GM21737 (cell line): Measurements from ENCODE around the gene KCNIP4.

ENCODE experiments used
- ATAC-seq: cut with Tn5 transposase; IDR thresholded peaks from one replicate; pipeline ENCODE4 v1.9.1; 2021; ENCODE audit warnings: mild to moderate bottlenecking, moderate library complexity; ENCODE audit not compliant: unreplicated experiment

The KCNIP4 gene

DNA sequence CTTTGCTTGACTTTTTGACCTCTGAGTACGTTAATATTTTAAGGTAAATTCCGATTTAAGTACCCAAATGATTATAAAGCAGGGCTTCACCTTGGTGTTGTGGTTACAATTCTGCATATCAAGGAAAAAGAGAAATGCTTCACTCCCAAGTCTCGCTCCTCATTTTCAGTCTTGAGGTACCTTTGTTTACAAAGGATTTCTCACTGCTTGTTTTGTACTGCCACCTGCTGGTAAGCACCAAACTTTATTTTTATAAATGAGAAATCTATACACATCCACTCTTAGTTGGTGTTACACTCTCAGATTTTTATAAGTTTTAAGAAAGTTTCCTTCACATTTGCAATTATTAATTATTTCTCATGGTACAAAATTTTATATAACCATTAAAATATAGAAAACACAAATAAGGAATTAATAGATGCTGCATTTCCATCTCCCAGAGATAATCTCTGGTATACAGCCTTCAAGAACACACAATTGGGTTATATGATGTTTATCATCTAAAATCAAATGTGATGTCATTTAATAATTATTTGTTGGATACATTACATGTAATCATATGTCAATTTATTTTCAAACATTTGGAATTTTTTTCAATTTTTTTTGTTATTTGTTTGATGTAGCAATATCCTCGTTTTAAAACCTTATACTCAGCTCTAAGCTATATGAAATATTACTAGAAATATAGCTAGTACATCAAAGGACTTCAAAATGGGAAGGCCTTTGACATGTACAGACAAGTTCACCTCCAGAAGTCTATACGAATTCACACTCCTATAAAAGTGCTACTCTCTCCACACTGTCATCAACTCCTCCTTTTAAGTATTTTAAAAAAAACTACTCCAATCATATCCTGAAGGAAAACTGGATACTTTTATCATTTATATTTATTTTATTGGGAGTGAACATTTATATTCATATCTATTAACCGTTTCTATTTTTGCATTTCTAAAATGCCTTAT lies 179.9 kb downstream of the KCNIP4 start:
- peak; percentile 52 for ATAC-seq

DNA sequence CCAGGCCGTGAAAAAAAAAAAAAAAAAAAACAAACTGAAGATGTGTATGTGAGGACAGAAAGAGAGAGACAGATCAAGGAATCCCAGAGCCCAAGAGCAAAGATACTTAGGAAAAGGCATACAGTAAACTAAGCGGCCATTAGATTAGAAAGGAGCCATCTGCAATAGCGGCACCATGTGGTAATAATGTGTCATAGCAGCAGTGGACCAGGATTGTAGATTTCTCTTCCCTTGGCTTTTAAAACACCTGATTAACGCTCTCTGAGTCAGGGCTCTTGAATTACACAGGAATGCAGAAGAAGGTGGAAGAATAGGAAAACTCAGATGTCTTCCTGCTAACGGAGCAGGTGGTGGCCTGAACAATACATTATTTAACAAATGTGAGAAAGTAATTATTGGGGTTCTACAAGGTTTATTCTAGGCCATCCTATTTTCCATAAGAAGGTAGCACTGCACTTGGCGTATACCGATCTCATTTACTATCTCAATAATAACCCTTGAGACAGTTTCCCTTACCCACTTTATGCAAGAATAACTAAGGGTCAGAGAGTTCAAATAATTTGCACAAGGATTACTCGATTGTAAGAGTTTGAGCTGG lies 182.7 kb downstream of the KCNIP4 start:
- ATAC-seq, result no peak

DNA sequence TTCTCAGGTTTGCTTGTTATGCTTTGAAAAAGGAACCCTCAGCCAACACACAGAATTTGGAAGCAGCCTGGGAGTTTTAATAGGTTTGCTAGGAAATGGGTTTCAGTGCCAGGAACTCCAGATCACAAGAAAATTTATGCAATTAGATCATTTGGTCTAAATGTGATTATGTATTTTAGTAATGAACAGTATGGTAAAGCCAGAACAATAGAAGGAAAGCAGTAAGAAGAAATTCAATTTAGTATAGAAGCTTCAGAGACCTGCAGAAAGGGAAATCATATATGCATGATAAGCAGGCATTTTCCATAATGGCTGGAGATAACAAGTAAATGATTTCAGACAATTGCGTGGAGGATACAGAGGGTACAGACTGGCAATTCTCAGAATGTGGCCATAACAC lies 184.7 kb downstream of the KCNIP4 start:
- ATAC-seq, result no peak

DNA sequence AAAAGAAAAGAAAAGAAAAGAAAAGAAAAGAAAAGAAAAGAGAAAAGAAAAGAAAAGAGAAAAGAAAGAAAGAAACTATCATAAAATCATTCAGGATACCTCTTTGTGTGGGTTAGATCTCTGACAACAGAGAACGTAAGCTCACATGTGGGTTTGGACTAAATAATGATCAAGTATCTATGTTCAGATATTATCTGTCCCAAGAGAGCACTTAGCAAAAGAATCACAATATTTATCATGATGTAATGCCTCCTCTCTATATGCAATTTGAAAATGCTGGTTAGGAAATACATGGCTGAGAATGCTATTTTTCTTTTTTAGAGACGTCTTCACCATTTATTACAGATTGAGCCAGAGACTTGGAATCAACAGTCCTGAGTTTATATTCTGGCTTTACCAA lies 191.3 kb downstream of the KCNIP4 start:
- no peak for ATAC-seq

DNA sequence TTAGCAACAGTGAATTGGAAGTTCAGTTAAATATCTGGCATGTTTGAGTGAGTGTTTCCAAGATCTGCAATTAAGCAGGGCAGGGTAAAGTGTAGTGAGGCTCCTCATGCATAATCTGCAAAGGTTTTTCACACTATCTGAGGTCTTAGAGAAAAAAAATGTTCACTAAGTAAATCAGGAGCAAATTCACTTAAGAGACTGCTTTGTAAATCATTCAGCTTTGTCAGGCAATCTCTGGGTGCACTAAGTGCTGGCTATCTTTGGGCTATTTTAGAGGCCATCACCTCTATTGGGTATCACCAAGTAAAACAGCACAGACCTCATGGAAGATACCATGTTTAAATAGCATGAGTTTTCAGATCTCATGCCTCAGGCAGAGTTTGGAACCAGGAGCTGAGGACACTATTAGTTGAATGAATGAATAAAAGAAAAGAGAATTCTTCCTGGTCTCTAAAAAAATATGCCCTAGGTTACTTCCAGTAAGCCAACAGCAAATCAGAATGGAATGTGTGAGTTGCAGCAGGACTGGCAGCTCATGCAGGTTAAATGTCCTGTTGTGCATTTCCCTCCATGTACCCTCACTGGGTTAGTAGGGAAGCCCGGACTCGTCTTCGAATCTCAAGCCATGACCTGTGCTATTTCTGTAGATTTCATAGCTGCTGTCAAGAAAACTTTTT lies 195.3 kb downstream of the KCNIP4 start:
- no peak for ATAC-seq

DNA sequence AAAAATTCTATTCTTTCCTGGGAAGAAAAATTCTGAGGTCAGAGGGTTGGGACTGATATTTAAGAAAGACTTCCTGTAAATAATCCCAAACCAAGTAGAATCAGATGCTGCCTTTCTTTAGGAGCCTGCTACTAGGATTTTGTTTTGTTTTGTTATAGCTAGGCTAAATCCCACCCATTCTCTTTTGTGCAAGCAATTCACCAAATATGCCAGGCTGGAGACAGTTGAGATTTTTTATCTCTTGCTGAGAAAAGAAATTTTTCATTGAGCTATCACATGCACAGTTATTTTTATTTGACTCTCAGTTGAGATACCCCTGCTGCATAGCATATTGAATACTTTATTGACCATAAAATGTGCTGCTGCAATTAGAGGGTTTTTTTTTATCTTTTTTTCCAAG lies 196.0 kb downstream of the KCNIP4 start:
- ATAC-seq, result no peak

DNA sequence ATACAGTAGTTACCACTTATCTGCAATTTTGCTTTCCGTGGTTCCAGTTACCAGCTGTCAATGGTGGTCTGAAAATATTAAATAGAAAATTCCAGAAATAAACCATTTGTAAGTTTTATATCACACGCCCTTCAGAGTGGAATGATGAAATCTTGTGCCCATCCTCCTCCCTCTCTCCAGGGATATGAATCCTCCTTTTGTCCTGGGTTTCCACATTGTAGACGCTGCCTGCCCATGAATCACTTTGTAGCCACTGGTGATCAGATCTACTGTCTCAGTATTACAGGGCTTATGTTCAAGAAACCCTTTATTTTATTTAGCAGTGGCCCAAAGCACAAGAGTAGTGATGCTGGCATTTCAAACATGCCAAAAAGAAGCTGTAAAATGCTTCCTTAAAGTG lies 198.6 kb downstream of the KCNIP4 start:
- no peak for ATAC-seq

DNA sequence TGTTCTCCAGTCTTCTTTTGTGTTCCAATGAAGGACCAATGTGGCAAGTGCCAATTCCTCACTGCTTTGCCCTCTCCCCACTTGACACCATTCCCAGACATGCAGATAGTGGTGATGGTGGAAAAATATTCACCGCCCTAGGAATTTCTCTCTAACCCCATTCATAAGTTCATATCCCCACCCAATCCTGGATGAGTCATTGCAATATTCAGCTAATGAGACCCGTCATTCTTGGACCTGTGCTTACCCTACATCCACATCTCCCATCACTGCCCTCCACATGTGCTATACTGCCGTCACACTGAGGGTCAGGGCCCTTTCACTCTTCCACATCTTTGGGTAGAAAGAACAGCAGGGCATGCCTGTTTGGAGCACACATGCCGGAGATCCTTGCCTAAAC lies 199.2 kb downstream of the KCNIP4 start:
- ATAC-seq, result no peak

DNA sequence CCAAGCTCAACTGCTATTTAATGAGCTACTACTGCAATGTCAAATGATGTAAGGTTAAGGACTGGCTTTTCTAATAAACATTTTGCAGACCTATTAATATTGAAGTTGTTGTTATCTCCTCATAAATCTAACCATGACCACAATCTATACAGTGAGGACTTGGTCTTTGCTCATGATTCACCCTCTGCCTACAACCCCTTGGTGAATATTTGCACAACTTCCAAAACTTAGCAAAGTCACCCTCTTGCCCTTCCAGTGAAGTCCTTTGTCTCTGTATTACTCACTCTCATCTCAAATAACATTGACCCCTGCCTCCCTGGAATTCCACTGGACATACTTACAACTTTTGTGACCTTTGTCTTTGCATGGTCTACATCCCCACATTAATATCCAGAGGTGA lies 204.5 kb downstream of the KCNIP4 start:
- ATAC-seq, result no peak

DNA sequence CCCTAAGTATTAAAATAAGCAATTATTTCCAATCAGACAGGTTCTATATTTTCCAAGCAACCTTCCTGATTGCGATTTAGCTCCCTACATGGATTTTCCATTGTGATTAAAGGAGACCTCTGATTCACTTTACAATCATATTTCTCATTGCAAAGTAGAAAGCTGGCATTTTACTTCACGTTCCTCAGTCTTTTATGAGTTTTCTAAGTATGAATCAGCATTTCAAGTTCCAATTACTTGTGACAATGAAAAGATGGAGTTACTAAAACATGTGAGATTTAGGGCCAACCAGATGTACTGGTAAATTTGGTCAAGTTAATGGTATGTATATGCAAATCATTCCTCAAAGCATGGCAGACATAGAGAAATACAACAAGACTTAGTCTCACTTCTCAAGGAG lies 206.2 kb downstream of the KCNIP4 start:
- no peak for ATAC-seq

DNA sequence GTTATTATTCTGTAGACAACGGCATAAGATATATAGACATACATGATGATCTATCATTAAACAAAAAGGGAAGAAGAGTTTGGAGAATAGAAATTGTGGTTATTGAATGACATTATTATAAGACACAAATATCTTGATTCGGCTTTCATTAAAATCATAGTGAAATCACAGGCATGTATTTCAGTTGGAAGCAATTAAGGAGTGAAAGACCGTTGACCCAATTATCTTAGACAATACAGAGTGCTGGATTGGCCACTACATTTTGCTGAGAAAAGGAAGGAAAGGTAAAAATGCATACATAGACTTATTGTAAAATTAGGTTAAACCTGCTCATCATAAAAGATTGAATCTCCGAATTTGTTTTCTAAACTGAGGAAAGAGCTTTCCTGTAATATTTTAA lies 209.8 kb downstream of the KCNIP4 start:
- ATAC-seq, result no peak

DNA sequence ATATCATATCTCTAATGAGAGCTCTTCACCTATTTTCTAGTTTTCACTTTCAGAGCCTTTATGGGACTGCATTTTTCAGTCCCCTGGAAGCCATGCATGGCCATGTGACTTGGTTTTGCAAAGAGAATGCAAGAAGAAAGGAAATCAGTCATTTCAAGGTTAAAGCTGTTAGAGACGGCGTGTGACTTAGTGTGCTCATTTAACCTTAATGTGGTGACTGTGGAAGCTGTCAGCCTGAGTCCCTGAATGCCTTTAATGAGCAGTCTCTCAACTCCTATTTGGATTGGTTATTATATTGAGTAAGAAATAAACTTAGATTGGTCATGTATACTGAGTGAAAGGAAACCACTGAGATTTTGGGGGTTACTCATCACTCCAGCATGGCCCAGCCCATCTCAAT lies 212.7 kb downstream of the KCNIP4 start:
- no peak for ATAC-seq

DNA sequence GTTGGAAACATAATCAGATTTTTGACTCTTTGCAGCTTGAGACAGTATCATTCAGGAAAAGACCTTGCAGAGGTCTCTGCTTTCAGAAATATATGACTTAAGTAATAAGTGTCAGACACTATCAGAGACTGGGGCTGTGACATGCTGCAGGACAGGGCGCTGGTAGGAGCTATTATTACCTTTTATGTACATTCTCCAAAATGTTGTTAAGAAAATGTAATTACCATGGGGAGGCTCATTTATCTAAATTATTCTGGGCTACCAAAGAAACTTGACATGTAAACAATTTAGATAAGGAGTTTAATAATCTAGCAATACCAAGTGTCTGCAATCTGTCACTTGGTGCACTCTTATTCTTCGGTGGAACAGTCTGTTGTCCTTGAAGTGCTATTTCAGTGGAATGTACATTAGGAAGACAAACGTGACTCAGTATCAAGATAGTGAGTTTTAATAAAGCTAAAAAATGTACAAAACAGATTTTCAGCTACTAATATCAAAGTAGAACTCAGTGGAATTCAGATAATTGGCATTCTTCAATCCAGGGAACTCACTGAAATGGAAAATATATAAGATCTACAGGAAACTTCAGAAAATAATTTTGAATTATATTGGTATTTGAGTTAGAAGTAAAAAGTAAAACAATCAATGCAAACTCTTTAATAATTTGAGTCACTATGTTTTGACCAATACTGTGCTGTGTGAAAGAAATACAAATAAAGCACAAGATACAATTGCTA lies 214.5 kb downstream of the KCNIP4 start:
- ATAC-seq, result no peak

DNA sequence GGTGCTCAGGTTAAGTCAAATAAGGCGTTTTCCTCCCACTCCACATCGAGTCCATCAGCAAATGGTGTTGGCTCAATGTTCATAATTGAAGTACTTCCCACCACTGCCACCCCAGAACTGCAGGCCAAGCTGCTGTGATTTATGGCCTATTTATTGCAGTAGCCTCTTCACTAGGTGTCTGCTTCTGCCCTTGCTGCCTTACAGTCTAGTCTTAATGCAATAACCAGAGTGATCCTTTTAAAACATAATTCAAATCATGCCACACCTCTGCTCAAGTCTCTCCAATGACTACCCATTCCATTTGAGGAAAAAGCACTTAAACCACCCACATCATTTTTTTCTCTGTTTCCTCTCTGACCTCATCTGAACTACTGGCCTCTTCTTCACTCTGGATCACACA lies 220.3 kb downstream of the KCNIP4 start:
- no peak for ATAC-seq

DNA sequence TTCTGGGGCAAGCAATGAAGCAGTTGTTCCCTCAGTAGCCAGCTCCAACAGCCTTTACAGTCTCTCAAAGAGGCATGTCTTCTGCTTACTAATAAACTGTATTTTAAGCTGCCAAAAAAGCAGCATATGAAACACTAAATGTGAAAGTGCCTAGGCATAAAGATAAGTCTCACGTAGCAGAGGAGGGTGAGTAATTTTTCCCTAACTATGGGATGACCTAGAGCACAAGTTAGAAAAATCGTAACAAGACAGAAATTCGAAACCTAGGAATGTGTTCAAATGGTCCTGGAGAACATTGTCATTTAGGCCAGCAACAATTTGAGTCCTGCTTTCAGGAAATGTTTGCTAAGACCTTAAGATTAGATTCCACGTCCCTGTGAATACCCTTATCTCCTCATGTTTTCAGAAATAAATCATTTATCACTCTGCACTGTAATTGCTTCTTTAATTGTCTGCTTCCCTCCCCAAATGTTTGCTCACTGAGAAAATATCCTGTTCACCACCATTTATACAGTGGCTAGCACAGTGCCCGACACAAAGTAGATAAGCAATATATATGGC lies 222.2 kb downstream of the KCNIP4 start:
- ATAC-seq, result no peak

DNA sequence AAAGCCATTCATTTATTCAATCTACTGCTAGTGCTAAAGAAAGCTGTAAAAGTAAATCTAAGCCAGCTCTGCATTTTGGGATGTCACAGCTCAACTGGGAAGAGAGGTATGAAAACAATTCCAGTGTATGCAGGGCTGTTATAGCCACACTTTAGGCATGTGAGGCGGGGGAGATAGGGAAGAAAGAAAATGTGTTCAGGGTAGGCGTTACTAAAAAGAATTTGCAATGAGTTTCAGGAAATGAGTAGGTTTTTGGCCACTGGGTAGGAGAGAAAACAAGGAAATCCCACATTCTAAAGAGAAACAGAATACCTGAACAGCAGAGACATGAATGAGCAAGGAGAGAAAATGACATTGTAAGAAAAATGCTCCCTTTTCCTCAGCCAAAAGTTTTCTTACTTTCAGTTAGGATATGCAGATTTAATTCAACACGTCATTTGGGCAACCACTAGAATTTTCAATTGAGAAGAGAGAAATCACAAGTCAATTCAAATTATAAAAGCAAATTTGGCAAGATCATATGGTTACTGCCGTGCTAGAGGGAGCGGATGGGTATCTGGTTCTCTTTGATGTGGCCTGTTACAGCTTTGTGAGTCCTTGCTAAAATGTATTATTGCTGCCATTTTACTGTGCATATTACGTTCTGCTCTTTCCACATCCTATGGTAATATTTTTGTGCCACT lies 226.3 kb downstream of the KCNIP4 start:
- ATAC-seq, result no peak

DNA sequence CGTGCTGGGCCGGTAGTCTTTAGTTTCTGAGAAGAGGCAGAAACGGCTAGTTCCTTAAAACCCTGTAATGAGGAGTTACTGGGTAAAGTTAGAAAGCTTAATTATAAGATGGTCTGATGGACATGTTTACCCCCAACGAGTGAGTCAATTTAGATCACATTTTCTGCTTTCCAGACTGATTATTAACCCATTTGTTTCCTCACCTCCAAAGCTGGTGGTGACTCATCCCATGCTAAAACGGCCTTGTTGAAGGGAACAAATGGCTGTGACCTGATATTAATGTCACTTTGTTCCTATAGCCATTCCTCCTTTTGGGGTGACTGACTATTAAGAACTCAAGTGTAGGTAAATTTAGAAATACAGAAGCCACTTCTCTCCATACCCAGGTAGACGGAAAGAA lies 232.0 kb downstream of the KCNIP4 start:
- no peak for ATAC-seq

DNA sequence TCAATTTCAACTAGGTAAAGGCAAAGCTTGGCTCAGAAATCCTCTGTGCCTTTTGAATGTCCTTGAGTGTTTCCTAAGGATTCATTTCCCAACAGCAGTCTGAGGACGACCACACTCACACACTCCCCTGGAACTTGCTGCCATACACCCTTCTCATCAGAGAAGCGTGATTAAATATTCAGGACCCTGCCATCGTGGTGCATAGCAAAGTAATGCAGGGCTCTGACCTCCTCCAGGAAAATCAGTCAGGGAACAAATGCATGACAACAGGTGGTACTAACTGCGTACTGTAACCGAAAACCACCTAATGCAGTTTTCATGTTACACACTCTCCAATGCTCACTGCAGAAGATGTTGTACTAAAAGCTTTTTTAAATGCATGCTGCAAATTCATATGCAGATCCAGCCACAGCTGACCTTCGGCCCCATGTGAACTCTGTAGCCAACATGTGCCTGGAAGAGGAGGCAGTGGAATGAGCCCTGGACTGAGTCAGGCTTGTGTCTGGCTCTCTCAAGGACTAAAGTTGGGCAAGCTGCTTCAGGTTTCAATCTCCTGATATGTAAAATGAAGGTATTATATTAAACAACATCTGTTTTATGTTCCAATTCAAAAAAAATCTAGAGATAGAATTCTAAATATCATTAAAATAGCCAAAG lies 238.3 kb downstream of the KCNIP4 start:
- no peak for ATAC-seq

DNA sequence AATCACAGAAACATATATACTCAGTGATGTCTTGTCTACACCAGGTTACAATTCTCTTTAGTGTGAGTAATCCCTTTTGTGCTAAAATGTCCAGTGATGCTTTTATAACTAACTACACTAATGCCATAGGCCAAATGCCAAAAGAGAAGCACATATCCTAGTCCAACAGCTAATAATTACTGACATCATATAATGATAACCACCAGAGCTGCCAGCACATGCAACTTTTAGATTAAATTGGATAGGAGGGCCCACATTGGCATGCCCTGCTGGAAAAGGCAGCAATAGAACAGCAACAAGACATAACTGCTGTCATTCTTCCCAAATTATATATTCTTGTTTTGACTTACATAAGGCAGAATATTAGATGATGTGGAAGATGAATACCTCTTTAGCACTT lies 238.8 kb downstream of the KCNIP4 start:
- ATAC-seq, result no peak

DNA sequence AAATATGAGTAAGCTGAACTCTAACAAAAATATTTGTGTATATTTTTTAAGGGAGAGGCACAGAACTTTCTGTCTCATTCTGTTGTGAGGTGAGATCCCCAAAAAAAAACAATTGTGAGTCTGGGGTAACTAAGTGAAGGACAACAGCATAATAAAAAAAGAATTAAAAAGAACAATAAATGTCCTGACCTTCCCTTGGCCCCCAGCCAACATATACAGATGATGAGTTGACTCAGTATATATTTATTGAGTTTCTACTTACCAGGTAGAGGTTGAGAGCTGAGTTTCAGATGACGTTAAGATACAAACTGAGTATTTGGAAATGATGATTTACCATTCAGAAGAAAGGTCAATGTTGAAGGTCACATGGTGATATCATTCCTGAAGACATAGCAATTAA lies 239.5 kb downstream of the KCNIP4 start:
- no peak for ATAC-seq
